Neutrophil (primary cell): Measurements from ENCODE around the gene TRAPPC6A.

Experiments used
- H3K27ac ChIP-seq: fragments of 200-600 bp; sonication (generic); 2 replicates; pipeline ENCODE4 v1.5.1; 2016; ENCODE audit warnings: mild to moderate bottlenecking, moderate library complexity
- H3K27me3 ChIP-seq: fragments of 200-600 bp; sonication (generic); 2 replicates; pipeline ENCODE4 v1.6.0; 2016; ENCODE audit warnings: mild to moderate bottlenecking
- H3K36me3 ChIP-seq: fragments of 200-600 bp; sonication (generic); 2 replicates; pipeline ENCODE4 v1.5.1; 2017
- H3K4me1 ChIP-seq, 2 experiments: fragments of 200-600 bp in 1 of 2; sonication (generic) in 1 of 2; 1 replicate in 1 of 2; 2 replicates in 1 of 2; pipeline versions ENCODE4 v1.5.1 to v1.6.1; 2013 to 2016; ENCODE audit warnings: low read depth in 1 of 2, low read length in 1 of 2, mild to moderate bottlenecking in 1 of 2, moderate library complexity in 1 of 2; ENCODE audit not compliant: control insufficient read depth in 1 of 2, insufficient read depth in 1 of 2
- H3K4me3 ChIP-seq, 2 experiments: fragments of 200-600 bp in 1 of 2; sonication (generic) in 1 of 2; 1 replicate in 1 of 2; 2 replicates in 1 of 2; pipeline ENCODE4 v1.5.1; 2013 to 2016; ENCODE audit warnings: low read depth in 1 of 2, low read length in 1 of 2, mild to moderate bottlenecking in 1 of 2, moderate library complexity in 1 of 2
- H3K9me3 ChIP-seq: fragments of 200-600 bp; sonication (generic); 2 replicates; pipeline ENCODE4 v1.5.1; 2016
- TF ChIP-seq, protein P1 (sequence below): fragments of 200-600 bp; sonication (generic); IDR thresholded peaks from 2 replicates; pipeline ENCODE4 v1.5.1; 2016; ENCODE audit warnings: antibody characterized with exemption

The TRAPPC6A gene

DNA sequence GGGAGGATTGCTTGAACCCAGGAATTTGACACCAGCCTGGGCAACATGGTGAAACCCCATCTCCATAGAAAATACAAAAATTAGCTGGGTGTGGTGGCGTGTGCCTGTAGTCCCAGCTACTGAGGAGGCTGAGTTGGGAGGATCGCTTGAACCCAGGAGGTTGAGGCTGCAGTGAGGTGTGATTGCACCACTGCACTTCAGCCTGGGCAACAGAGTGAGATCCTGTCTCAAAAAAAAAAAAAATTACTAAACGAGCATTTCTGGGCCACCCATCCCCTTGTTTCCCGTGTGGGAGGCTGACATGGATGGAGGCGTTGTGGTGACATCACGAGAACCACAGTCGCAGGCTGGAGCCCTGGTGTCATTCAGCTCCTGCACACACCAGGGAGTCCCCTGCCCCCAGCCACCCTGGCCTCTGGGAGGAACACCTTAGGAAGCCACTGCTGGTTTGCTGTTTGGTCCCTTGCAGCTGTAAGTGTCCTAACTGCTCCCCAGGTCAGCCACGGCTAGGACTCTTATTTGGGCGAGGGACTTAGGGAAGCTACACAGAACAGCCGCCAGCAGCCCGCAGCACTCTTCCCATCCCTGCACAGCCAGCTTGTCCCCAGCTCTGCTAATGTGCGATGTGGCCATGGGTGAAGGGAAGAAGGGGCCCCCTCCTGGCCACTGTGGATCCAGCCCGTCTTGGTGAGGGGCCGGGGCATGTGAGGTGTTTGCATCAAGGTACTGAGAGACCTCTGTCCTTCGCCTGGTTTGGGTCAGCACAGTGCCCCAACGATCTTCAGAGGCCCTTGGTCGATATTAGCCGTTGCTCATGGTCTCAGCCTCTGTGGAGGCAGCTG, 30.0 kb downstream of the TRAPPC6A start:
- TF ChIP-seq, protein P1, sequence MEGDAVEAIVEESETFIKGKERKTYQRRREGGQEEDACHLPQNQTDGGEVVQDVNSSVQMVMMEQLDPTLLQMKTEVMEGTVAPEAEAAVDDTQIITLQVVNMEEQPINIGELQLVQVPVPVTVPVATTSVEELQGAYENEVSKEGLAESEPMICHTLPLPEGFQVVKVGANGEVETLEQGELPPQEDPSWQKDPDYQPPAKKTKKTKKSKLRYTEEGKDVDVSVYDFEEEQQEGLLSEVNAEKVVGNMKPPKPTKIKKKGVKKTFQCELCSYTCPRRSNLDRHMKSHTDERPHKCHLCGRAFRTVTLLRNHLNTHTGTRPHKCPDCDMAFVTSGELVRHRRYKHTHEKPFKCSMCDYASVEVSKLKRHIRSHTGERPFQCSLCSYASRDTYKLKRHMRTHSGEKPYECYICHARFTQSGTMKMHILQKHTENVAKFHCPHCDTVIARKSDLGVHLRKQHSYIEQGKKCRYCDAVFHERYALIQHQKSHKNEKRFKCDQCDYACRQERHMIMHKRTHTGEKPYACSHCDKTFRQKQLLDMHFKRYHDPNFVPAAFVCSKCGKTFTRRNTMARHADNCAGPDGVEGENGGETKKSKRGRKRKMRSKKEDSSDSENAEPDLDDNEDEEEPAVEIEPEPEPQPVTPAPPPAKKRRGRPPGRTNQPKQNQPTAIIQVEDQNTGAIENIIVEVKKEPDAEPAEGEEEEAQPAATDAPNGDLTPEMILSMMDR = no peak
- H3K27me3 ChIP-seq = peaks cover 28% of the 10 kb centered on the region
- H3K36me3 ChIP-seq = peaks cover 43% of the 10 kb centered on the region
- H3K4me1 ChIP-seq = peaks cover 11 to 14% of the 10 kb centered on the region in 2 experiments
- H3K4me3 ChIP-seq = no peak overlapping the region
- no peaks in the 10 kb centered on the region for H3K9me3 ChIP-seq
- no peak overlapping the region for H3K27ac ChIP-seq

DNA sequence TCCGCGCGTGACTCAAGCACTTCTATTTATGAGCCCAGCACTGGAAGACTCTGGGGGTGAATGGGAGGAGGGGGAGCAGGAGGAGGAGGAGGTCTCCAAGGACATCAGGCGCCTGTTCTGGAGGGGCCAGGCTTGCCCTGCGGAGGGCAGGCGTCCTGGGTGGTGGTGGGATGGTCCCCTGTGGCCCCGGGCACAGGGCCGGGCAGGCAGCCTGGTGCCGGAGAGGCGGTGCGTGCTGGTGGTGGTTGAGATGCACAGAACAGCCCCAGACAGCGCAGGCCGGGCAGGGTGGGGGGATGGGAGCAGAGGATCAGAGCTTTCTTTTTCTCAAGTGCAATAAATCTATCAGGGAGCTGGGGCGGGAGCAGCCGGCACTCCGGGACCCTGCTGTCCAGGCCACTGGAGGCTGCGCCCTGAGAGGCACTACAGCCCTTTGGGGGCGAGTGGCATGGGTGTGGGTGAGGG, 31.3 kb downstream of the TRAPPC6A start:
- no peaks in the 10 kb centered on the region for H3K9me3 ChIP-seq
- TF ChIP-seq, protein P1 = no peak
- no peak overlapping the region for H3K4me3 ChIP-seq
- peaks cover 15% of the 10 kb centered on the region for H3K27me3 ChIP-seq
- H3K27ac ChIP-seq = no peak overlapping the region
- peaks cover 55% of the 10 kb centered on the region for H3K36me3 ChIP-seq
- H3K4me1 ChIP-seq = peaks cover 0 to 2% of the 10 kb centered on the region in 2 experiments

DNA sequence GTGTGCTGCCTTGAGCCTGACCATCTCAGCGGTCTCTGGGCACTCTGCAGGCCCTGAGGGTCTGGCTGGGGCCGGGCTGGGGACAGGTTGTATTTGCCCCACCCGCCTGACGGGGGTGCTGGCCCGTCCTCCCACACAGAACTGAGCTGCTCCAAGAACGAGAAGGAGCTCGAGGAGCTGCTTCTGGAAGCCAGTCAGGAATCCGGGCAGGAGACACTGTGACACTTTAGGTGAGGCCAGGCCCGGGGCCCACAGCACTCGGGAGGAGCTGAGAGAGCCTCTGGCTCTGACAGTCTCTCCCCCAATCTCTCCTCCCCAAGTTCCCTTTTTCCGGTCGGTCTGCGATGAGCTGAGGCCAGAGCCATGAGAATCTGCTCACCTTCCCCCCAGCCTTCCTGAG, 31.8 kb downstream of the TRAPPC6A start:
- Histone ChIP-seq H3K4me1 (no peaks in the 10 kb centered on the region), H3K27ac (no peak overlapping the region), H3K36me3 (peaks cover 61% of the 10 kb centered on the region), H3K4me3 (no peak overlapping the region), H3K27me3 (peaks cover 10% of the 10 kb centered on the region), H3K9me3 (no peaks in the 10 kb centered on the region)
- TF ChIP-seq, protein P1 = no peak

DNA sequence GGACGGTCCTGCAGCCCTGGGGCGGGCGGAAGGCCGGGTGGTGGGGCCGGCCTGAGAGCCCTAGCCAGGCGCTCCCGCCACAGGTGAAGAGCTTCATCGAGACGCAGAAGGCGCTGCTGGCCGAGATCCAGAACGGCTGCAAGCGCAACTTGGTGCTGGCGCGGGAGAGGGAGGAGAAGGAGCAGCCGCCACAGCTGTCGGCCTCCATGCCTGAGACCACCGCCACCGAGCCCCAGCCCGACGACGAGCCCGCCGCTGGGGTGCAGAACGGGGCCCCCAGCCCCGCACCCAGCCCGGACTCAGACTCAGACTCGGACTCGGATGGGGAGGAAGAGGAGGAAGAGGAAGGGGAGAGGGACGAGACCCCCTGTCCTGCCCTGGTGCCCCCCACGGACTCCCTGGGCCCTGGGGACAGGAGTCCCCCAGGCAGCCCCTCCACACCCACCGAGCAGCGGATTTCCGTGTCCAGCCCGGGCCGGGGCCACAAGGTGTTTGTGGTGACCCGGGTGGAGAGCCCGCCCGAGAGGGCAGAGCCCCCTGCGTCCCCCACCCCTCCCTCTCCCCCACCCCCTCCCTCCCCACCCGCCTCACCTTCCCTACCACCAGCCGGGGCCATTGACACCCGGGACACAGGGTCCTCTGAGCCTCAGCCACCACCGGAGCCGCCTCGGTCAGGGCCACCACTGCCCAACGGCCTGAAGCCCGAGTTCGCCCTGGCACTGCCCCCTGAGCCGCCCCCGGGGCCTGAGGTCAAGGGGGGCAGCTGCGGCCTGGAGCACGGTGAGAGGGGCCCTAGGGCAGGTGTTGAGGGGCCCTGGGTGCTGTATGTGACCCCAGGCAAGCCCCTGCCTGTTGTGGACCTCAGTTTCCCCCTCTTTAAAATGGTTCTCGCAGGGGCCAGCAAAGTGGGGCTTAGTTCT, 32.5 kb downstream of the TRAPPC6A start:
- no peak overlapping the region for H3K4me3 ChIP-seq
- TF ChIP-seq, protein P1 = no peak
- no peak overlapping the region for H3K27ac ChIP-seq
- H3K4me1 ChIP-seq = no peaks in the 10 kb centered on the region
- H3K9me3 ChIP-seq = no peaks in the 10 kb centered on the region
- H3K36me3 ChIP-seq = peaks cover 68% of the 10 kb centered on the region
- peaks cover 3% of the 10 kb centered on the region for H3K27me3 ChIP-seq

DNA sequence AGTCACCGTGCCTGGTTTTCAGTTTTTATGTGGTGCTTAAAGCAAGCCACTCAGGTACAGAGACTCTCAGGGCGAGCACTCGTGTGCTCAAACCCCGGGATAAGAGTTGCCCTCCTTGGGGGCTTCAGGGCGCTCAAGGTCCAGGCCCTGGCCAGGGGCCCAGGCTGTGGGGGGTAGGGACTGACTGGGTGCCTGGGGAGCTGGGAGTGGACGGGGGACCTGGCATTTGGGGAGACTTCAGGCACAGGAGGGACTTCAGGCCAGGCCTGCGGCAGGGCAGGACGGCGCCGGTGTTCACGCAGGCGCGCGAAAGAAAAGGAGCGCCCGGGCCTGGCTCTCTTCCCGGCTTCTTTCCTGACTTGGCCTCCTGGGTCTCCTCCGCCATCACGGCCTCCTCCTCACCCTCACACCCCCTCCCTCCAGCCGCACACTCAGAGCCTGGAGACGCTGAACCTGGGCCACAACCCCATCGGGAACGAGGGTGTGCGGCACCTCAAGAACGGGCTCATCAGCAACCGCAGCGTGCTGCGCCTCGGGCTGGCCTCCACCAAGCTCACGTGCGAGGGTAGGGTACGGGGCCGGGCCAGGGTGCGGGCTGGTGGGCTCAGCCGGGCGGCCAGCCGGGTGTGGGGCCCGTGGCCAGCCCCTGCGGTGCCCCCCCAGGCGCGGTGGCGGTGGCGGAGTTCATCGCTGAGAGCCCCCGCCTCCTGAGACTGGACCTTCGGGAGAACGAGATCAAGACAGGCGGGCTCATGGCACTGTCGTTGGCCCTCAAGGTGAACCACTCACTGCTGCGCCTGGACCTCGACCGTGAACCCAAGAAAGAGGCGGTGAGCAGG, 33.4 kb downstream of the TRAPPC6A start:
- H3K36me3 ChIP-seq = peaks cover 71% of the 10 kb centered on the region

More for the DNA sequence above, 33.4 kb downstream of the TRAPPC6A start:
- Histone ChIP-seq H3K27ac (no peak overlapping the region), H3K4me3 (no peak overlapping the region), H3K27me3 (no peaks in the 10 kb centered on the region), H3K9me3 (no peaks in the 10 kb centered on the region), H3K4me1 (no peaks in the 10 kb centered on the region)
- TF ChIP-seq, protein P1 = no peak
